GM10266 (cell line): ENCODE data around the gene BPNT1.
"Not testable (repeated sequence)": the region's sequence is repeated elsewhere in the genome, so short reads cannot be mapped to it uniquely, and the experiment has no call there.

ENCODE experiments used
- DNase-seq: peaks from one replicate; pipeline ENCODE4 v3.0.0; 2012; ENCODE audit errors: extremely low spot score
- TF ChIP-seq, protein P1 (sequence below): IDR thresholded peaks from 2 replicates; pipeline ENCODE4 v1.5.1; 2012; ENCODE audit warnings: mild to moderate bottlenecking, low read depth; ENCODE audit not compliant: control insufficient read depth, insufficient read depth; ENCODE audit errors: missing control alignments

Gene BPNT1

DNA sequence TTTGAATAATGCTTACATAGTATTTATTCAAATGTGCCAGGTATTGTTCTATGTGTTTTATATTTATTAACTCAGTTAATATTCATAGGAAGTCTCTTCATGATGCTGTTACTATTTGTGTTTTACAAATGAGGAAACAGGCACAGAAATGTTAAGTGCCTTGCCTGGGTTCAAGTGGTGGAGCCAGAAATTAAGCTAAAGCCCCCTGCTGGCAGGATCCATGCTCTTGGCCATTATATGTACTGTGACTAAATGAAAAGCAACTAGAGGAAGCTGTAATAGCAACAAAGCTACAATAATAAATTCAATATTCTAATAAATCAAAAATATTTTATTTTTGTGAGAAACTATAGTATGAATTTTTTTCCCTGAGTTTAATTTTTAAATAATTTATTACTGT lies 34.3 kb upstream of the BPNT1 start:
- TF ChIP-seq, protein P1, sequence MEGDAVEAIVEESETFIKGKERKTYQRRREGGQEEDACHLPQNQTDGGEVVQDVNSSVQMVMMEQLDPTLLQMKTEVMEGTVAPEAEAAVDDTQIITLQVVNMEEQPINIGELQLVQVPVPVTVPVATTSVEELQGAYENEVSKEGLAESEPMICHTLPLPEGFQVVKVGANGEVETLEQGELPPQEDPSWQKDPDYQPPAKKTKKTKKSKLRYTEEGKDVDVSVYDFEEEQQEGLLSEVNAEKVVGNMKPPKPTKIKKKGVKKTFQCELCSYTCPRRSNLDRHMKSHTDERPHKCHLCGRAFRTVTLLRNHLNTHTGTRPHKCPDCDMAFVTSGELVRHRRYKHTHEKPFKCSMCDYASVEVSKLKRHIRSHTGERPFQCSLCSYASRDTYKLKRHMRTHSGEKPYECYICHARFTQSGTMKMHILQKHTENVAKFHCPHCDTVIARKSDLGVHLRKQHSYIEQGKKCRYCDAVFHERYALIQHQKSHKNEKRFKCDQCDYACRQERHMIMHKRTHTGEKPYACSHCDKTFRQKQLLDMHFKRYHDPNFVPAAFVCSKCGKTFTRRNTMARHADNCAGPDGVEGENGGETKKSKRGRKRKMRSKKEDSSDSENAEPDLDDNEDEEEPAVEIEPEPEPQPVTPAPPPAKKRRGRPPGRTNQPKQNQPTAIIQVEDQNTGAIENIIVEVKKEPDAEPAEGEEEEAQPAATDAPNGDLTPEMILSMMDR, result peak; percentile 31
- no peak for DNase-seq

DNA sequence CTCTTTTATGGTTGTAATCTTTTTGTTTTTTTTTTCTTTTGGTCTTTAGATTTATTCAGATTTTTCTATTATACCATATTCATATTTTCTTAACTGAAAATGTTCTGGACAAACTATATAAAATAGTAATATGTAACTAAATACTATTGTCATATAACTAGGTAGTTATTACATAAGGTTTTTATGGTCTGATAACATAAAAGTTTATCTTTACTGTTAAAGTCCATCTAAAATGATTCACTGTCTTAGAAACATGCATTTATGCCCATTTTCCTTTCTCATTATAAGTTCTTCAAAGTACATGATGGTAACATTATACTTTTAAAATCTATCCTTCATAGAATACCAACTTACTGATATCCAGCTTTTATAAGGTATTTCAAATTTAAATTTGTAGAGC lies 33.5 kb upstream of the BPNT1 start:
- DNase-seq, result no peak

DNA sequence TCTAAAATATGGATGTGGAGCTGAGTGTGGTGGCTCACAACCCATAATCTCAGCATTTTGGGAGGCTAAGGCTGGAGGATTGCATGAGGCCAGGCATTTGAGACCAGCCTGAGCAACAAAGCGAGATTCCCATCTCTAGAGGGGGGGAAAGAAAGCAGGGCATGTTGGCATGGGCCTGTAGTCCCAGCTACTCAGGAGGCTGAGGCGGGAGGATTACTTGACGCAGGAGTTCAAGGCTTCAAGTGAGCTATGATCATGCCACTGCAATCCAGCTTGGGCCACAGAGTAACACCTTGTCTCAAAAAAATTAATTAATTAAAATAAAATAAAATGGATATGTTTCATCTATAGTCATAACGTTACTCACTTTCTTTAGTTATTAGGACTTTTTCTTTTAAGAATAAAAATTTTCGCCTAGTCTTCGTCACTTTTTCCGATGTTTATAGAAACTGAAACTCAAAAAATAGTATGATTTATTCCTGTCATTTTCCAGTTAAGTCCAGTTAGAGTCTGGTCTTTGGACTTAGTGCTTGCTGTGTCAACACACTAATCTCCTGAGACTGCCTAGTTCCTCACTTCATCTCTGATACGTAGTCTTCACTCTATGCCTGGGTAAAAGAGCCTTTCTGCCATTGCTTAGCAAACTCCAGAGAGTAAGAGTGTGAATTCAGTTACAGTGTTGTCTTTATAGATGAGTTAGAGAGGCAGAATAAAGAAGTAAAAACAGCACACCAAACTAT lies 32.4 kb upstream of the BPNT1 start:
- TF ChIP-seq, protein P1, result no peak
- no peak for DNase-seq

More for the DNA sequence above, 33.5 kb upstream of the BPNT1 start:
- TF ChIP-seq, protein P1, result no peak

DNA sequence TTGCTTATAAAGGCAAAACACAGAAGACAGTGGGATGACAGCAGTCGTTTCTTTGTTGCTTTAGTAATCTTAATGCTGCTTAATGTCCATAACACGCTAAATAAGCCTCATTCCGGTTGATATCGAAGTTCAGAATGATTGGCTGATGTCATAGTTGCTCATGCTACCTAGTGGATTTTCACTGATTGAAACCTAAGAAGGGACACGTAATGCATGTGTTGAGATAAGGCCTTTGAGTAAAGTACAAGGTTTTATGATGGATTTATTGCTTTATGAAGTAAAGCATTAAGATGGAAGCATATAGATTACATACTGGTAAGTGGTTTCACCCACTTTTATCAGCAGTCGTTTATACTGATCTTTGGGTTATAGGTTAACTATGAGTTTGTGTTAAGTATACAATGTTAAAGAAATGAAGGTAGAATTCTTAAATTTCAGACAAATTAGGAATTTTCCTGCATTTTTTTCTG lies 29.5 kb upstream of the BPNT1 start:
- no peak for DNase-seq
- TF ChIP-seq, protein P1, result no peak

DNA sequence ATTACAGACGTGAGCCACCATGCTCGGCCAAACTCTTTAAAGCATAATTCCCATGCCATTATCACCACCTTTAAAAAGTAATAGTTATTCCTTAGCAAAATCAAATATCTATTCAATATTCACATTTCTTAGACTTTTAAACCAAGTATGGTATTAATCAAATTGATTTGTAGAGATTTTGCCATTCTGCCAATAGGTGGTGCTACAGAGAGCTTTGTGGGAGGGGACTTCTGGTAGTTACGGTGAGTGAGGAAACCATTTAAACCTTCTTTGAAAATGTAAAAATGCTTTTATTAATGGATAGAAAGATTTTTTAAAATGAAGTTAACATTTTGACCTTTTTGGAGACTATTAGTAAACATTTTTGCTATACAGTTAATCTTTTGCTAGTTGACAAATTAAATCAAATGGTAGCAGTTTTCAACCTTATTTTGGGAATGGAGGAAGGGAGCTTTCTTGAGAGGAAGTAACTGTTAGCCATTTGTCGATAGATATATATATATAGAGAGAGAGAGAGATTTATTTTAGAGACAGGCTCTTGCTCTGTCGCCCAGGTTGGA lies 23.6 kb upstream of the BPNT1 start:
- DNase-seq, result peak; percentile 28
- TF ChIP-seq, protein P1, result peak; percentile 48

DNA sequence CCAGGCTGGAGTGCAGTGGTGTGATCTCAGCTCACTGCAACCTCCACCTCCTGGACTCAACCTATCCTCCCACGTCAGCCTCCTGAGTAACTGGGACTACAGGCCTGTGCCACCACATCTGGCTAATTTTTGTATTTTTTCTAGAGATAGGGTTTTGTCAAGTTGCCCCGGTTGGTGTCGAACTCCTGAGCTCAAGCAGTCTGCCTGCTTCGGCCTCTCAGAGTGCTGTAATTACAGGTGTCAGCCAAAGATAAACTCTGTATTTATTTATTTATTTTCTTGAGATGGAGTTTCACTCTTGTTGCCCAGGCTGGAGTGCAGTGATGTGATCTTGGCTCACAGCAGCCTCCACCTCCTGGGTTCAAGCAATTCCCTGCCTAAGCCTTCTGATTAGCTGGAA lies 23.0 kb upstream of the BPNT1 start:
- not testable (repeated sequence) for DNase-seq

DNA sequence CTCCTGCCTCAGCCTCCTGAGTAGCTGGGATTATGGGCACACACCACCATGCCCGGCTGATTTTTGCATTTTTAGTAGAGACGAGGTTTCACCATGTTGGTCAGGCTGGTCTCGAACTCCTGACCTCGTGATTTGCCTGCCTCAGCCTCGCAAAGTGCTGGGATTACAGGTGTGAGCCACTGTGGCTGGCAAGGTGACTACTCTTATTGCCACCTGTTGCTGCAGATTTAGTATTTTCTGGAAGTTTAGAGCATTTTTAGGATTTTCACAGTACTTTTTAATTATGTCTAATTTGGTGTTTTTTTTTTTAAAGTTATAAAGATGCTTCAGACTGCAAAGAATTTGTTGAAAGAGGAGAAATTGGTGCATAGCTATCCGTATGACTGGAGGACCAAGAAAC lies 20.9 kb upstream of the BPNT1 start:
- not testable (repeated sequence) for DNase-seq

DNA sequence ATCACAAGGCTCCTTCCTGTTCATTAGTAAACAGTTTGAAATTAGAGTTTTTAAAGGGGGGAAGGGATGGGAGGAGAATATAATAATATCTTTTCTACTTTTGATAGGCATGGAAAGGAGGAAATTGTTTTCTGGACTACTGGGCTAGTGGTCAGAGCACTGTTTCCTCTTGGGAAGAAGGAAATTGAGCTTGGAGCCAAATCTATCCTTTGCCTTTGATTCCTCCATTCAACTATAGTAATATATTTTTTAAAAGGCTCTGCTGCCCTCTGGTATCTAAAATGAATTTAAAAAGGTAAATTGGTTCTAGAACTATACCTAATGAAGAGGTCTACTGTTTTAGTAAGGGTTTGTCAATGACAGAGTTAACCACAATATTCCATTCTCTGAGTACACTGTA lies 10.2 kb upstream of the BPNT1 start:
- TF ChIP-seq, protein P1, result no peak
- no peak for DNase-seq
